ENCODE results near the gene FAR1. TPM values are rescaled to one million over a fixed set of nuclear protein-coding genes. Genes with fewer than 3 reads are reported as not detected.

The FAR1 gene
- total RNA-seq, 2 donors from 2014 or later, result 33.7 to 54.9 TPM

DNA sequence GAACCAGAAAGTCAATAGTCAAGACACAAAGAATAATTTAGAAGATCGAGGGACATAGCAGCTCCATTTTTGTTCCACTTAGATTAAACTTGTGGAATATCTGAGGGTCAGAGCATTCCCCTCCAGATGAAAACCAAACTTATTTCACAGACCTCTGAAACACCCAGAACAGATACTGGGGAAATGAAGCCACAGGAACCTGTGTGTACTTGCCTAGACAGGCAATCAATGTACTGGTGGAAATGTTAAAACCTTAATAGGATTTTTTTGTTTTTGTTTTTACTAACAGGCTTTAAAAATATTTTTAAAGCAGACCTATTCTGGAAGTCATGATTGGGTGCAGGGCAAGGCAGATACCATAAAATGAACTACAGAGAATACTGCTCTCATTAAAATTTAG lies 4.1 kb upstream of the FAR1 start:
- peaks cover 0 to 8% of the 10 kb centered on the region in 2 donors for H3K9me3 Mint-ChIP-seq
- ATAC-seq (no peak), DNase-seq (ENCODE audit: low spot score in 2 of 2) (no peak)
- peaks cover 14 to 17% of the 10 kb centered on the region in 2 donors for H3K36me3 Mint-ChIP-seq
- H3K27ac Mint-ChIP-seq, result no peak overlapping the region

DNA sequence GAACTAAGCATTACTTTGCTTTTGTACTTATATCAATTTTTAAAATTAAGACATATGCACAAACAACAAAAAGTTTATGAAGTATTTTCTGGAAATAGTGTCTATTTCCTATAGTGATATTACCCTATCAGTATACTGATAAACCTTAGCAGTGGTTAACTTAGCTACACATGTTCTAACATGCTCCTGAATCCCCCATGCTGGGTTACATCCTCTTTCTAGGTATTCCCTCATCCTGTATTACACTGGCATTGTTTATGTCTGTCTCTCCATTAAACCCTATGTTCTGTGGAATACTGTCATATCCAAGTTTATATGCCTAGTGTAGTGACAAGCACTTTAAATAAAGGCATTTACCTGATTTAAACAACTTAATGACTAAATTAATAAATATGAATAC lies 1.8 kb upstream of the FAR1 start:
- DNase-seq (ENCODE audit: low spot score in 2 of 2) (no peak), ATAC-seq (no peak)
- Mint-ChIP-seq H3K27ac (no peak overlapping the region), H3K9me3 (no peaks in the 10 kb centered on the region), H3K36me3 (peaks cover 24 to 31% of the 10 kb centered on the region in 2 donors)

DNA sequence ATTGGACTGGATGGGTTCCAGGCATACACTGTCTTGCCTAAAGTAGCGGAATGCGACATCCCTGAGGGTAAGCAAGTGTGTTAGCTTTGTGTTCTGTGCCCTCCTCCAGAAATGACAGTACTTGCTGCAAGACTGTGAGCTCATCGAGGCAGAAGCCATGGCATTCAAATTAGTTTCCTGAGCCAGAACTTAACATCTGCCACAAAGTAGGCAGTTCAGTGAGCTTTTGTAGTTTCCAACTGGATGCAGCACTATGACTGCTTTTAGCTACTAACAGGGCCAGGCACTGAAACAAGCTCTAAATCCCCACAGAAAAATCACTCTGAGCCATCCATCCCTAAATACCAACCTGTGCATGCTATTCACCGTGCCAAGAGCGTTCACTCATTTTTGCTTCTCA lies 1.2 kb upstream of the FAR1 start:
- ATAC-seq (no peak), DNase-seq (ENCODE audit: low spot score in 2 of 2) (no peak)
- H3K9me3 Mint-ChIP-seq, result no peaks in the 10 kb centered on the region
- H3K36me3 Mint-ChIP-seq, result peaks cover 28 to 36% of the 10 kb centered on the region in 2 donors
- H3K27ac Mint-ChIP-seq, result peak overlapping the region in 1 of 2 donors; percentile 89

DNA sequence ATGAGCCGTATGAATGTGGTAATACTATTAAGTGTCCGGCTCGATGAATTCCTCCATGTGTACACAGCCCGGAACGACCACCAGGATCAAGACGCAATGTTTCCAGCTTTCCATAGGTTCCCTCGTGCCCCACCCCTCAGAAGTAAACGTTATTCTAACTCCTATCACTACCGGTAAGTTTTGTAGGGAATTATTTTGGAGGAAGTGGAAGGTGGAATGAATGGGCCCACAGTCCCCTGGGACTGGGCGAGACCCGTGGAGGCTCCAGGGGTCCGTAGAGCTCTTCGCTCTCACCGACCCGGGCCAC lies 720 bp upstream of the FAR1 start:
- ATAC-seq, result no peak
- Mint-ChIP-seq H3K9me3 (no peaks in the 10 kb centered on the region), H3K27ac (peak overlapping the region; percentile 53 to 89), H3K36me3 (peaks cover 28 to 36% of the 10 kb centered on the region in 2 donors)
- DNase-seq (ENCODE audit: low spot score in 2 of 2), result no peak

DNA sequence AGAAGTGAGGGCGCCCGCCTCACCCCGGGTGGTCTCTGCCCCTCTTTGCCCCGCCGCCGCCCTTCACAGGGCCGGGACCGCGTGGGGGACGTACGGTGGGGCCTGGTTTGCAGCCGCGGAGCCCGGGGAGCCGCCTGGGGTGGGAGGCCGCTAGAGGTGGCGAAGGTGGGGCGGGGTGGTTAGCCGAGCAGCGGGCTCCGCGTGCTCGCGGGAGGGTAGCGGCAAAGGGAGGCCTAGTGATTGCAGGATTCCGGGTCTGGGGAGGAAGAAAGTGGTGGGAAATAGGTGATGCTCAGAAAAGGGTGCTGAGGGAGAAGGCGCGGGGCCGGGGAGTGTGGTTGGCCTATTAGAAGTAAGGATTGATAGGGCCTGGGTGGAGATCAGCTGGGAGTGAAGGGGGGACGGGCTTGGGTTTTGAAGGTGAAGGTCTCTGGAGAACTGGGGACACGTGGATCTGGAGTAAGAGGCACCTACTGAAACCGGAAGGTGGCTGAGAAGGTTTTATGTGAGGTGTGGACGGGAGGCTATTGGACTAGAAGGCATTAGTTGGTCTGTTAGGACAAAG lies 571 bp downstream of the FAR1 start:
- DNase-seq (ENCODE audit: low spot score in 2 of 2) (peak; percentile 42 to 65), ATAC-seq (peak in 1 of 2 donors; percentile 3)
- no peaks in the 10 kb centered on the region for H3K9me3 Mint-ChIP-seq
- H3K36me3 Mint-ChIP-seq, result peaks cover 28 to 36% of the 10 kb centered on the region in 2 donors
- H3K27ac Mint-ChIP-seq, result peak overlapping the region; percentile 89 to 98

DNA sequence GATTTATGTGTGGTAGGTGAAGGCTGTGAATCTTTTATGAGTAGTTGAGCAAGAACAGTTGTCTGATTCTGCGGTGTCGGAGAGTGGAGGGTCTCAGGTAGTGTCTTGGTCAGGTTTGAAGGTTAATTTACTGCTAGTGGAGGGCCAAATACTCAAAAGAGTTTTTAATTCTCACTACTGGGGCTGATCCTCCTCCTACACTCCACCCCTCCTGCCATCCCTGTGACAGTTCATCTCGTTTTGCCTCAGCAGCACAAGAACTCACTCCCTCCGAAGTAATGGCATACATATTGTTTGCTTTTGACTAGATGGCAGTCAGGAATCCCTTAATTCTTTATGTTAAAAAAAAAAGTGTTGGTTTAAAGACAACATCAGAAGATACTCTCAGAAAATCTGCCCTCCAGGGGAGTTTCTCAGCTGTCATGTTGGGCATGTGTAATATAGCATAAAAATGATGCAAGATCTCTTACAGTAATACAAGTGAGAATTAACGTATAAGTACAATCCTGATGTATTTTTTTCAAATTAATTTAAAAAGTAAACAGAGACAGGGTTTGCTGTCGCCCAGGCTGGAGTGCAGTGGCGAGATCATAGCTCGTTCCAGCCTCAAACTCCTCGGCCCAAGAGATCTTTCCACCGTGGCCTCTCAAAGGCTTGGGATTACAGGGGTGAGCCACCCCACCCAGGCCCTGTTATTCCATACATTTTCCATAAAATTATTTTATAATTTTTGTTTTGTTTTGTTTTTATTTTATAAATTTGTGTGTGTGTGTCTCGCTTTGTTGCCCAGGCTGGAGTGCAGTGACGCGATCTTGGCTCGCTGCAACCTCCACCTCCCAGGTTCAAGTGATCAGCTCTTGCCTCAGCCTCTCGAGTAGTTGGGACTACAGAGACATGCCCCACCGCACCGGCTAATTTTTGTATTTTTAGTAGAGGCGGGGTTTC lies 1.3 kb downstream of the FAR1 start:
- peak in 1 of 2 donors; percentile 5 for DNase-seq (ENCODE audit: low spot score in 2 of 2)
- Mint-ChIP-seq H3K36me3 (peaks cover 28 to 36% of the 10 kb centered on the region in 2 donors), H3K9me3 (no peaks in the 10 kb centered on the region), H3K27ac (peak overlapping the region; percentile 89 to 98)
- no peak for ATAC-seq

DNA sequence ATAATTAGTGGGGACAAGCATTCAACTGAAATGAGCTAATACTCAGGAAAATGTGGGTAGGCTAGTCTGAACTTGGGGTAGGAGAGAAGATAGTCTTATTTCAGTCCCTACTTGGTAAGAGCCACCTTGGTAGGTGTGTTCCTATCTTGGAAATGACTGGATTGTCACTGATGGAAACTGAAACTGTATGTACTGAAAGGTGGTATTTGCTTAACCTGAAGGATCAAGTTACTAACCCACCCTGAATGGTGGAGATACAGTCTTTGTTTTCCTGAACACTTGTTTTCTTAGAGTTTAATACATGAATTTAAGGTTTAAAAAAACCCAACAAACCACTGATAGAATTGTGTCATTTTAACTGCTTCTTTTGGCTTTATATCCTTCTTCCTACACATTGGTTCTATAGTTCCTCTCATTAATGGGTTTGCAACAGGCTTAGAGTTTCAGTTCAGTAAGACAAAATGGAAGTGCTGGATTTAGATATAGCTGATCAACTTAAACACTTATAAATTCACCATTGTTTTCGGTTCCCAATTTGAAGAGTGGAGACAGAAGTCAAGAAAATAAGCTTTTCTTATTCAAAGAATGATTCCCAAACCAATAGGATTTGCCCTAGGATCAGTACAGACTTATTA lies 4.2 kb downstream of the FAR1 start:
- ATAC-seq, result no peak
- peaks cover 28 to 30% of the 10 kb centered on the region in 2 donors for H3K36me3 Mint-ChIP-seq

DNA sequence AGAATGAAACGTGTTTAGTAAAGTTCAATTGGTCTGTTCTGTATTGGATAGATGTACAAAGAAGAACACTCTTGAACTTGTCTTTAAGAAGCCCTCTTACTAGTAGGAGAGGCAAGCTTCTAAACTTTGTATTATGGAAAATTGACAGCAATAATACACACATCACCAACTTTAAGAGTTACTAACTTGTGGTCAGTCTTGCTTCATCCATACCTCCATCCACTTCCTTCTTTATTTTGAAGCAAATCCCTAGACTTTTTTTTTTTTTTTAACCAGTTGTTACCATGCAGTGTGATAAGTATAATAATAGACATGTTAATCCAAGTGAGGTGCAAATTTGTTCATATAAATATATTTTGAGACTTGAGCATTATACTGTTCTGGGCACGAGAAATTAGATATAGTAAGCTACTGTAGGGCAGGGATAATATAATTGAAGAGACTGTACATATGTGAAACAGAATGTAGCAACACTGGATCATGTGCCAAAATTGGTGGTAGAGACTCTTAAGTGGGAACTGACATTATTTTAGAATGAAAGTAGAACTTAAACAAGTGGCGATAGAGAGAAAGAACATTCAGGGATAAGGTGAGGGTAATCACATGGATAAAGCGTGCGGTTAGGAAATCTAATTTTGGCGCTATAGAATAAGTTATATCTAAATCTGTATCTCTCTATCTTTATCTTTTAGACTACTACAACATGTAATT lies 6.5 kb downstream of the FAR1 start:
- DNase-seq (ENCODE audit: low spot score in 2 of 2) (no peak), ATAC-seq (no peak)
- Mint-ChIP-seq H3K9me3 (no peaks in the 10 kb centered on the region), H3K27ac (no peak overlapping the region), H3K36me3 (peaks cover 15% of the 10 kb centered on the region in 2 donors)

More for the DNA sequence above, 4.2 kb downstream of the FAR1 start:
- DNase-seq (ENCODE audit: low spot score in 2 of 2), result no peak
- no peak overlapping the region for H3K27ac Mint-ChIP-seq
- no peaks in the 10 kb centered on the region for H3K9me3 Mint-ChIP-seq

DNA sequence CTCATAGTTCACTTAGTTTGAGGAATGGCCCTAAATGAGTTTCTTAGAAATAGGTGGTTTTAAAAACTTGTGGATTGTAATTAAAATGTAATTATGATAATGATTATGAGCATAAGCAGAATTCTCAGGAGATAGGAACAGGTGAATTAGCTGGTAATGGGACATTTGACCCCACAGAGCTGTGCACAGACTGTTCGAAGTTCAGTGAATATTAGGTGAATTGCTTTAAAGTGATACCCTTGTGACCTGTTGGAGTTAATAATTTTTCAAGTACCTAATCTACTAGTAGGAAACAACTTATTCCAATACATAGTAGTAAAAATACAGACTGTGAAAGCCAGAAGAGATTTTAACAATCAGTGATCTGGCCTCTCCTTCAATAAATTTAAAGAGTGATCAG lies 8.1 kb downstream of the FAR1 start:
- Mint-ChIP-seq H3K27ac (no peak overlapping the region), H3K9me3 (no peaks in the 10 kb centered on the region), H3K36me3 (peaks cover 6% of the 10 kb centered on the region in 2 donors)
- DNase-seq (ENCODE audit: low spot score in 2 of 2) (no peak), ATAC-seq (no peak)

DNA sequence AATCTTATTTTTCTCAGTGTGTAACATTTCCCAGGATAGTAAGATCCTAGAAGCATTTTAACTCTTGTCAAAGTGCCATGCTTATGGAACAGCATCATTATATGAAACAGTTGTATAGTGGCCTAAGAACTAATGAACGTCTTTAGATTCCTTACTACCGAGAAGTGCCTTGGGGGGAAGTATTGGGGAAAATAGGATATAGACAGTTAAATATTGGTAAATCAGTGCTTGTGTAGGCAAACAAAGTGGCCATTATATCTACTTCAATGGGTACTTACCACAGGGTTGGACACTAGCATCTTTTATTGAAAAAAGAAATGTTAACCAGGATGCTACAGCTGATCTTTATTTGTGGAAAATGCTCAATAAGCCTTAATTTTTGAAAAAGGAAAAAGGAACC lies 11.3 kb downstream of the FAR1 start:
- Mint-ChIP-seq H3K9me3 (no peaks in the 10 kb centered on the region), H3K27ac (no peak overlapping the region), H3K36me3 (no peaks in the 10 kb centered on the region)
- ATAC-seq (no peak), DNase-seq (ENCODE audit: low spot score in 2 of 2) (no peak)

DNA sequence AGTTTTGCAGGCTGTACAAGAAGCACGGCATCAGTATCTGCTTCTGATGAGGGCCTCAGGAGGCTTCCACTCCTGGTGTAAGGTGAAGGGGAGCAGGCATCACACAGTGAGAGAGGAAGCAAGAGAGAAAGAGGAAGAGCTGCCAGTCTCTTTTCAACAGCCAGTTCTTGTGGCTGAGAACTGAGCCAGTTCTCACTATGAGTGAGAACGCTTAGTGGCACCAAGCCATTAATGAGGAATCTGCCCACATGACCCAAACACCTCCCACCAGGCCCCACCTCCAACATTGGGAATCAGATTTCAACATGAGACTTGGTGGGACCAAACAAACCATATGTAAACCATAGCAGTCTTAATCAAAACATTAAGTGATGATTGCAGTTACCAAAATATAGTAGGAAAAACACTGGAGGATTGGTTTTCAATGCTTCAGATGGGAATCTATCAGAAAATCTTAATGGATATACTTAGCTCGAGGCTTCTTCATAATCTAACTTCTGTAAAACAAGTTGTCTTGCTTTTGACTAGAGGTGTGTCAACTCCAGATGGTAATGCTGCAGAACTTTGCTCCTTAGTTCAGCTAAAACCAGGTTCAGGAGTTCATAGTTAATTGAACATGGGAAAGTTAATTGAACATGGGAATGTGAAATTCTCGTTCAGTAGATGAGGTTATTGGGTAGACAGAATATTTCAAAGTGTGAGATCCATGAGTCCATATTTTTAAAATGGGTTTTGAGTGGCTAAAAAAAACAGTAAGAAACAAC lies 12.2 kb downstream of the FAR1 start:
- ATAC-seq, result no peak

DNA sequence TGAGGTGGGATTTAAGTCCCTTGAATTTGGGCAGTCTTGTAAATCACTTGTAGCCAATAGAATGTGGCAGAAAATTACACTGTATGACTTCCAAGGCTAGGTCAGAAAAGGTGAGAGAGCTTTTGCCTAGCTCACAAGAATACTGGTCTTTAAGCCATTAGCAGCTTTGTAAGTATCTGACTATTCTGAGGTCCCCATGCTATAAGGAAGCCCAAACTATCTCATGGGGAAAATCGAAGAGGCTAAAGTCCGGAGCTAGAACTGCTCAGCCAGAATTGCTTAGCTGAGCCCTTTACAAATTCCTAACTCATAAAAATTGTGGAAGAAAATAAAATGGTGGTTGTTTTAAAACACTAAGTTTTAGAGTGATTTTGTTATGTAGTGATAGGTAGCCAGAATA lies 13.0 kb downstream of the FAR1 start:
- Mint-ChIP-seq H3K36me3 (peaks cover 4 to 14% of the 10 kb centered on the region in 2 donors), H3K9me3 (no peaks in the 10 kb centered on the region), H3K27ac (no peak overlapping the region)
- DNase-seq (ENCODE audit: low spot score in 2 of 2) (no peak), ATAC-seq (no peak)

More for the DNA sequence above, 12.2 kb downstream of the FAR1 start:
- H3K9me3 Mint-ChIP-seq, result no peaks in the 10 kb centered on the region
- peaks cover 4 to 9% of the 10 kb centered on the region in 2 donors for H3K36me3 Mint-ChIP-seq
- peak overlapping the region in 1 of 2 donors; percentile 86 for H3K27ac Mint-ChIP-seq
- DNase-seq (ENCODE audit: low spot score in 2 of 2), result no peak

DNA sequence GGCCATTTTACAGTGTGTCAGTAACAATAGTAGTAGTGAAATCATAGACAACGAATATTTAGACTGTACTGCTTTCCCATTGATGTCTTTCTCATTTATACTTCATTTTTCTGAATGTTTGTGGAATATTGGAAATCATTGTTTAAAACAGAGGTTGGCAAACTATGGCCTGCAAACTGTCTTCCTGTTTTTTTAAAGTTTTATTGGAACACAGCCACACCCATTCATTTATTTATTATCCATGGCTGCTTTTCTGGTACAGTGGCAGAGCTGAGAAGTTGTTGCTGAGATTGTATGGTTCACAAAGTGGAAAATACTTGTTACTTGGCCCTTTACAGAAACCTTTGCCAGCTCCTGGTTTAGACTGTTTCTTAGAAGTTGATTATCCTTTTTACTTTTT lies 13.7 kb downstream of the FAR1 start:
- Mint-ChIP-seq H3K9me3 (no peaks in the 10 kb centered on the region), H3K27ac (no peak overlapping the region), H3K36me3 (peaks cover 4 to 14% of the 10 kb centered on the region in 2 donors)
- ATAC-seq (no peak), DNase-seq (ENCODE audit: low spot score in 2 of 2) (no peak)

DNA sequence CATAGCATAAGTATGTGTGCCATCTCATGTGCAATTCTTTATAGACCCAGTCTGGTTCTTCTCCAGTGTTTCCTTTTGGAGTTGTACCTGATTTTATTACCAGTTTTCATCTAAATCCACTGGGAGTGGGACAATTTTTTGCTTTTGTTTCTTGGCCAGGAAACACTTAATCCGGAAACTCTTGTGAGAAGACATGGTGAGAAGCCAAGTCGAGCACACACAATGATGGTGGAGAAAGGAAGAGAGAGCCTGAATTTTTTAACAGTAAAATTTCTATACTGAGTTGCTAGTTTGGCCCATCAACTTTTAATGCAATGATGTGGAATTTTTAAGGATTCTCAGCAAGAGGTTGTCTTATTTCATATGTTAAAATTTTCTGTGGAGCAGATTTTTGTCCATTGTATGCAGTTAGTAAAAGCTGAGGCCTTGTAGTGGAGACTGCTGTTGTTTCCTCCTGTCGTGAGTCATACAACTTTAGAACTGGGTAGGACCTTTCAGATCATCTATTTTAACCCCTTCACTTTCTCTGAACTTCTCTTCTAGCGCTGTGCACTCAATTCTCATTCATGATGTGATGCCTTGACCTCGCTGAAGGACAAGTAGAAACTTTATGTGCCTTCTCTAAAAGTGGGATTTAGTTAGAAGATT lies 17.1 kb downstream of the FAR1 start:
- H3K27ac Mint-ChIP-seq, result no peak overlapping the region
- no peaks in the 10 kb centered on the region for H3K9me3 Mint-ChIP-seq
- DNase-seq (ENCODE audit: low spot score in 2 of 2) (no peak), ATAC-seq (no peak)
- peaks cover 4 to 14% of the 10 kb centered on the region in 2 donors for H3K36me3 Mint-ChIP-seq

DNA sequence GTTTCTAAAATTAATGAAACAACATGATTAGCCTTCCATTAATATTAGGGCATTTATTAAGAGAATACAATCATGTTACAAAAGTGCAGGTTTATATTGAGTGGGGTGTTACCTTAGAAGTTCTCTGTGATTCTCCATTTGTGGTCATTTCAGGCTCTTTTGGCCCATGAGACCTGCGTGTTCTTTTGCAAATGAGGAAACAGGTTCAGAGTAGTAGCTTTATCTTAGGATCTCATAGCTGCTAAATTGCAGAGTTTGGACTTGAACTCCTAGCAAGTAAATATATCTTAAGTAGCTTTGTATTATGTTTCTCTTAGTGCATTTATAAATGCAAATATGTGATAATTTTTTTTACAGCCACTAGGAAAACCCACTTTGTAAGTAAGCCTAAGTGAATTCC lies 18.3 kb downstream of the FAR1 start:
- DNase-seq (ENCODE audit: low spot score in 2 of 2) (no peak), ATAC-seq (no peak)
- peaks cover 4 to 22% of the 10 kb centered on the region in 2 donors for H3K36me3 Mint-ChIP-seq
- no peaks in the 10 kb centered on the region for H3K9me3 Mint-ChIP-seq
- no peak overlapping the region for H3K27ac Mint-ChIP-seq

DNA sequence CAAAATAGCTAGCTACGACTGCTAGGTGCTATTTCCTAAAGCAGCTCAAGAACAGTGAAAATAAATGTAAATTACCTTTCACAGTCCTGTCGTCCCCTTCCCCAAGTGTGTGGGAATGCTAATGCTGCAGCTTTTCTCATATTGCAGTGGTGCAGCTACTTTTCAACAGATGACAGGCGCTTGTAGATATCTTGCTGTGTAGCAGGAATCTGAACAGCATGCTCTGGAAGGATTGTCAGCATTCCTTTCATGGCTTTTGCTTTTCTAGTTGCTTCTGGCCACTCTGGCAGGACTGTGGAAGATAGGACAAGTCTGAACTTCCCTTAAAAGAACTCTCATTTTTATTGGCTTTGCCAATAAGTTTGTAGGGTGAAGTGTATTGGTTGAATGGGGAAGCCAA lies 18.8 kb downstream of the FAR1 start:
- ATAC-seq, result no peak
- Mint-ChIP-seq H3K36me3 (peaks cover 4 to 22% of the 10 kb centered on the region in 2 donors), H3K27ac (no peak overlapping the region), H3K9me3 (no peaks in the 10 kb centered on the region)
- no peak for DNase-seq (ENCODE audit: low spot score in 2 of 2)
